Adrenal gland (tissue), 12 donors: Measurements from ENCODE around the gene NUDT4B. TPM values are rescaled to one million over a fixed set of nuclear protein-coding genes. Genes with fewer than 3 reads are reported as not detected.

Experiments
- polyA plus RNA-seq, 3 donors: library from polyadenylated mRNA; stranded (reverse); fragments of 200-250 nt in 2 of 3; fragments of 350-450 nt in 1 of 3; fragmentation: Illumina TruSeq in 1 of 3; extraction: RNeasy Lipid Tissue Mini Kit (QIAGEN cat#74804) in 1 of 3; gene quantifications; one replicate each; pipeline ENCODE4 v1.2.3, GENCODE V29; 2013 to 2014
- small RNA-seq, 2 donors: library from RNA; depleted of rRNA; stranded (forward); fragments of <200 nt; gene quantifications; one replicate each; pipeline ENCODE3, GENCODE V24; 2016
- total RNA-seq, 9 donors: library from RNA; depleted of rRNA in 4 of 9; stranded (reverse); fragments of >200 nt in 4 of 9; fragments of 120-200 nt in 1 of 9; fragmentation: NEBNext Ultra II Directional in 1 of 9; extraction: Animal tissue kit (Norgen Biotek cat#: 25700) in 1 of 9; gene quantifications; one replicate each; pipeline versions ENCODE4 v1.1.0 to v1.2.4, GENCODE V29; 2013 to 2023
- donor health status: healthy with polysubstance abuse.
- donor health status: Bipolar disorder and iron deficiency.
- donor health status: DM: yes; HTN: yes; CAD: no.
- donor health status: DM: no; HTN: no; CAD: no.
- donor health status: DM: no; HTN: no; CAD: no.
- donor health status: DM: yes; HTN: yes; CAD: no.

The NUDT4B gene
- total and polyA plus RNA-seq, 12 donors = 0.13 to 107 (median 21.7) TPM; not detected in 4

Small RNAs within 50 kb of the gene (small RNA-seq; reads per million reads assigned to genes)
- 0 reads per million in 2 donors for gene RNU6-1171P

Other genes starting within 250 kb of the NUDT4B start
- gene NBPF14, start 152.8 kb upstream of the NUDT4B start, total RNA-seq = 10 to 100 TPM in 7 of 9 donors, 1 to 10 TPM in 2; 6.6 to 26.7 (median 13.1) TPM
- gene NBPF14, start 152.8 kb upstream of the NUDT4B start, polyA plus RNA-seq = 1 to 10 TPM; 4.7 to 9.5 (median 9.3) TPM
- gene PDE4DIP, start 95.7 kb downstream of the NUDT4B start, total RNA-seq = 10 to 100 TPM; 12.5 to 31.9 (median 22.8) TPM
- gene PDE4DIP, start 95.7 kb downstream of the NUDT4B start, polyA plus RNA-seq = 10 to 100 TPM in 2 of 3 donors, 1 to 10 TPM in 1; 6.1 to 28.4 (median 17.7) TPM